GM21576 (cell line): ENCODE measurements around the gene GAB2.
A peak's percentile ranks its signal among the peaks of the same experiment; 100 is the strongest.

Source experiments
- ATAC-seq: cut with Tn5 transposase; IDR thresholded peaks from one replicate; pipeline ENCODE4 v1.9.1; 2021; ENCODE audit warnings: mild to moderate bottlenecking, moderate library complexity; ENCODE audit not compliant: unreplicated experiment

GAB2 gene

GRCh38 chr11:78428773-78429172 lies 11.2 kb upstream of the GAB2 start:
- ATAC-seq: no peak

- ATAC-seq: no peak
Observed at GRCh38 chr11:78428266-78428636, 10.6 kb upstream of the GAB2 start.

- peak; percentile 31 for ATAC-seq
Observed at GRCh38 chr11:78427615-78428265, 10.1 kb upstream of the GAB2 start.

GRCh38 chr11:78426845-78427244 lies 9.2 kb upstream of the GAB2 start:
- ATAC-seq: no peak

GRCh38 chr11:78425399-78426070 lies 7.9 kb upstream of the GAB2 start:
- ATAC-seq: no peak

GRCh38 chr11:78424334-78425270 lies 7.0 kb upstream of the GAB2 start:
- ATAC-seq: peak; percentile 38

- no peak for ATAC-seq
Observed at GRCh38 chr11:78423241-78423640, 5.6 kb upstream of the GAB2 start.

- ATAC-seq: no peak
Observed at GRCh38 chr11:78420796-78421209, 3.2 kb upstream of the GAB2 start.

GRCh38 chr11:78420255-78420764 lies 2.7 kb upstream of the GAB2 start:
- no peak for ATAC-seq

GRCh38 chr11:78419327-78419726 lies 1.7 kb upstream of the GAB2 start:
- no peak for ATAC-seq

GRCh38 chr11:78418584-78419211 lies 1.1 kb upstream of the GAB2 start:
- no peak for ATAC-seq

GRCh38 chr11:78417888-78418583 lies 416 bp upstream of the GAB2 start:
- peak; percentile 47 for ATAC-seq

- peak; percentile 48 for ATAC-seq
Observed at GRCh38 chr11:78416285-78417174, 1.1 kb downstream of the GAB2 start.

GRCh38 chr11:78415338-78415737 lies 2.3 kb downstream of the GAB2 start:
- no peak for ATAC-seq

GRCh38 chr11:78414321-78415051 lies 3.1 kb downstream of the GAB2 start:
- ATAC-seq: no peak

GRCh38 chr11:78408619-78409018 lies 9.0 kb downstream of the GAB2 start:
- no peak for ATAC-seq

GRCh38 chr11:78406568-78407196 lies 10.9 kb downstream of the GAB2 start:
- ATAC-seq: no peak

GRCh38 chr11:78405805-78406204 lies 11.8 kb downstream of the GAB2 start:
- ATAC-seq: no peak
